K562 (cell line): ENCODE data around the gene LRRC51. TPM values are rescaled to one million over a fixed set of nuclear protein-coding genes. Genes with fewer than 3 reads are reported as not detected.
A peak's percentile ranks its signal among the peaks of the same experiment; 100 is the strongest.

Source experiments
- CBX8 ChIP-seq: fragments of 200-600 bp; sonication (generic); IDR thresholded peaks from 2 replicates; pipeline ENCODE4 v1.6.1; 2012; ENCODE audit warnings: borderline replicate concordance, mixed run types, low read depth, mild to moderate bottlenecking, moderate library complexity, mixed read lengths, low read length, control low read depth, inconsistent platforms; ENCODE audit not compliant: poor library complexity, severe bottlenecking; ENCODE audit errors: extremely low read depth
- DNMT1 ChIP-seq: fragments of 450-650 bp; IDR thresholded peaks from 2 replicates; pipeline ENCODE4 v1.6.1; 2016; ENCODE audit warnings: antibody characterized with exemption, mild to moderate bottlenecking
- ELF1 ChIP-seq: fragments of 200-800 bp; sonication (Bioruptor generic); IDR thresholded peaks from 2 replicates; pipeline ENCODE4 v1.6.1; 2016; ENCODE audit warnings: missing genetic modification characterization, missing compliant biosample characterization
- ELF4 ChIP-seq: fragments of 450-650 bp; formaldehyde crosslinking; IDR thresholded peaks from 2 replicates; pipeline ENCODE4 v1.4.0; 2022; ENCODE audit warnings: missing genetic modification characterization
- ERF ChIP-seq: fragments of 450-650 bp; formaldehyde crosslinking; IDR thresholded peaks from 2 replicates; pipeline ENCODE4 v1.4.0; 2020; ENCODE audit warnings: mild to moderate bottlenecking, mixed read lengths
- HMG20B ChIP-seq: fragments of 250-450 bp; sonication (Bioruptor Pico); IDR thresholded peaks from 2 replicates; pipeline ENCODE4 v1.5.0; 2021; ENCODE audit warnings: mild to moderate bottlenecking
- JUN ChIP-seq, 2 experiments: sonication (generic) in 1 of 2; formaldehyde crosslinking in 1 of 2; IDR thresholded peaks; 2 replicates each; pipeline versions ENCODE4 v1.6.1 to v1.8.0; 2012 to 2022; ENCODE audit warnings: borderline replicate concordance in 2 of 2, mild to moderate bottlenecking in 2 of 2, improper control_type of control experiment in 1 of 2, low read depth in 1 of 2, low read length in 1 of 2, missing genetic modification reagents in 1 of 2
- JUNB ChIP-seq: fragments of 450-650 bp; formaldehyde crosslinking; conservative IDR thresholded peaks from 2 replicates; pipeline ENCODE4 v1.4.0; 2020; ENCODE audit warnings: mild to moderate bottlenecking
- MCM3 ChIP-seq: fragments of 450-650 bp; IDR thresholded peaks from 2 replicates; pipeline ENCODE4 v1.6.1; 2016
- NCOA6 ChIP-seq: fragments of 450-650 bp; IDR thresholded peaks from 2 replicates; pipeline ENCODE4 v1.6.1; 2017; ENCODE audit warnings: mild to moderate bottlenecking
- NONO ChIP-seq, 2 experiments: fragments of 200-400 bp in 1 of 2; fragments of 450-650 bp in 1 of 2; formaldehyde crosslinking in 1 of 2; IDR thresholded peaks; 2 replicates each; pipeline ENCODE4 v1.6.1; 2017; ENCODE audit warnings: low read depth in 2 of 2, mild to moderate bottlenecking in 2 of 2, moderate library complexity in 2 of 2, low read length in 1 of 2
- PHF20 ChIP-seq: fragments of 450-650 bp; IDR thresholded peaks from 2 replicates; pipeline ENCODE4 v1.6.1; 2018; ENCODE audit not compliant: partially characterized antibody
- POLR2AphosphoS2 ChIP-seq: IDR thresholded peaks from 2 replicates; pipeline ENCODE4 v1.6.1; 2012; ENCODE audit warnings: low read length, improper control_type of control experiment
- PTRF ChIP-seq: fragments of 450-650 bp; IDR thresholded peaks from 2 replicates; pipeline ENCODE4 v1.6.1; 2016; ENCODE audit warnings: mild to moderate bottlenecking, missing genetic modification characterization, missing compliant biosample characterization
- RBM25 ChIP-seq: fragments of 200-400 bp; formaldehyde crosslinking; IDR thresholded peaks from 2 replicates; pipeline ENCODE4 v1.6.1; 2018; ENCODE audit warnings: low read length, low read depth, moderate library complexity; ENCODE audit not compliant: severe bottlenecking
- STAG1 ChIP-seq: sonication (generic); formaldehyde crosslinking; IDR thresholded peaks from 2 replicates; pipeline ENCODE4 v1.5.0; 2020; ENCODE audit warnings: missing genetic modification reagents, borderline replicate concordance
- THRAP3 ChIP-seq: fragments of 450-650 bp; IDR thresholded peaks from 2 replicates; pipeline ENCODE4 v1.6.1; 2016; ENCODE audit warnings: mild to moderate bottlenecking, inconsistent platforms, borderline replicate concordance
- ZNF217 ChIP-seq: sonication (generic); formaldehyde crosslinking; IDR thresholded peaks from 2 replicates; pipeline ENCODE4 v1.8.0; 2022; ENCODE audit warnings: mild to moderate bottlenecking, missing genetic modification reagents
- ZNF586 ChIP-seq: fragments of 450-650 bp; formaldehyde crosslinking; conservative IDR thresholded peaks from 2 replicates; pipeline ENCODE4 v1.4.0; 2020; ENCODE audit warnings: mild to moderate bottlenecking, moderate library complexity
- polyA plus RNA-seq, 8 experiments: library from polyadenylated mRNA; depleted of rRNA in 4 of 8; stranded (reverse) in 5 of 8; unstranded in 3 of 8; fragments of >200 nt; fragmentation: Nextera tagmentation in 2 of 8; fragmentation: Illumina TruSeq in 1 of 8; extraction: Ambion mirVana in 2 of 8; extraction: Trizol in 1 of 8; gene quantifications; 2 replicates each; pipeline versions ENCODE4 v1.2.1 to v1.2.3, GENCODE V29; 2011 to 2014; ENCODE audit warnings: inconsistent platforms in 1 of 8, missing spikeins in 1 of 8
- total RNA-seq, 7 experiments: library from RNA; depleted of rRNA in 6 of 7; stranded (reverse); fragments of >200 nt in 6 of 7; fragmentation: Illumina TruSeq in 2 of 7; extraction: Trizol in 2 of 7; gene quantifications; 2 replicates each; pipeline versions ENCODE4 v1.2.1 to v1.2.3, GENCODE V29; 2011 to 2021; ENCODE audit warnings: low replicate concordance in 1 of 7
- TF ChIP-seq, protein P1 (sequence below), 3 experiments: IDR thresholded peaks in 2 of 3; conservative IDR thresholded peaks in 1 of 3; 2 replicates each; pipeline ENCODE4 v1.5.1; 2011 to 2012; ENCODE audit warnings: low read length in 3 of 3, mild to moderate bottlenecking in 3 of 3, control low read depth in 2 of 3, improper control_type of control experiment in 1 of 3, inconsistent platforms in 1 of 3, low read depth in 1 of 3, mixed read lengths in 1 of 3, moderate library complexity in 1 of 3; ENCODE audit not compliant: insufficient read depth in 2 of 3
- TF ChIP-seq, protein P2 (sequence below): fragments of 250-450 bp; sonication (Bioruptor Pico); IDR thresholded peaks from 2 replicates; pipeline ENCODE4 v1.5.0; 2020; ENCODE audit warnings: mild to moderate bottlenecking, borderline replicate concordance
- TF ChIP-seq, protein P3 (sequence below): fragments of 250-450 bp; sonication (Bioruptor Pico); IDR thresholded peaks from 2 replicates; pipeline ENCODE4 v1.9.0; 2021; ENCODE audit warnings: mild to moderate bottlenecking, inconsistent platforms

LRRC51 gene
- total and polyA plus RNA-seq, 9 of the 15 experiments (the other 6 are each of a cell fraction or from before 2014, with no cell fraction given) = 4.7 to 10.6 (median 5.6) TPM

DNA sequence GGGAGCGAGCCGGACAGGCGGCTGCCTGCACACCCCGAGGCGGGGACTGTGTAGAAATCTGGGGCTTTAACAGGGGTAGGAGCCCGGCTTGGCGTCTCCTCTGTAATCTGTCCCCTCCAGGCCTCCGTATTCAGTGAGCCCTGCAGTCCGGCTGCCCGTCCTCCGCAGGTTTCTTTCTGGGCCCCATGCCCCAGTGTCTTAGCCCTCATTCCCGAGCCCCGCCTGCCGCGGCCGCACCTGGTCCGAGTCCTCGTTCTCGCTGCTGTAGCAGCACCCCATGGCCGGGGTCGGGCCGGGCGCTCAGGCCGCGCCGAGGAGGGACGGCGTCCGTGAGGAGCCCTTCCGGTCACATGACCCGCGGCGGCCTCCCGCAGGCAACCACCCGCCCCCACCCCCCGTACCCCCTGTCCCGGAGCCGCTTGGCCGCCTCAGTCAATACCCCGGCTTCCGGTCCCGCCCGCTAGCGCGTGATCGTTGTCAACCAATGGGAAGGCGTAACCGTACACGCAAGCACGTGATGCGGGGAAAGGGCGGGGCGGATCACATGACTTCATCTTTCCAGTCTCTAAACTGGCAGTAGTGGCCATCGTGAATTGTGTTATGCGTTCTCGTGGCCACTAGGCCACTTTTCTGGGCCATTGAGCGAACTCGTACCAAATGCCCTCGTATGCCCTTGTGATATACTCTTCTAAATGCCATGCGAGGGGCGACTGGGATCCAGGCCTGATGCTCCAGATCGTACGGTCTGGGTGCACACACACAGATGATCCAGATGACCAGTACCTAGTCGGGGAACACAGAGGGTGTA, 22.5 kb downstream of the LRRC51 start, which contains the start of gene LAMTOR1 (continued):
- TF ChIP-seq PTRF (tag) (no peak), JUNB (CRISPR knock-in tag) (no peak), JUN (IDR thresholded peaks at IDR 0.05; ENCODE audit: borderline replicate concordance, low read depth, low read length) (0 out of 2 replicates have a peak, but pooled peaks have one; percentile 16), JUN (CRISPR knock-in tag; IDR thresholded peaks at IDR 0.05; ENCODE audit: borderline replicate concordance) (no peak), THRAP3 (no peak), ELF4 (no peak), RBM25 (no peak), CBX8 (no peak), HMG20B (CRISPR knock-in tag) (no peak), ELF1 (peak; percentile 96), STAG1 (CRISPR knock-in tag) (no peak), NCOA6 (no peak), ZNF586 (CRISPR knock-in tag) (no peak), DNMT1 (no peak), POLR2AphosphoS2 (peak; percentile 66; the same call in 1 of the 2 replicates), ZNF217 (CRISPR knock-in tag) (no peak), ERF (CRISPR knock-in tag) (0 out of 2 replicates have a peak, but pooled peaks have one; percentile 66), MCM3 (no peak), NONO (IDR thresholded peaks at IDR 0.05; ENCODE audit: low read depth in 2 of 2, low read length in 1 of 2) (peak in 1 of 2 experiments; percentile 56; a peak in 1 of 4 replicates), PHF20 (peak; percentile 93)
- TF ChIP-seq, protein P1, sequence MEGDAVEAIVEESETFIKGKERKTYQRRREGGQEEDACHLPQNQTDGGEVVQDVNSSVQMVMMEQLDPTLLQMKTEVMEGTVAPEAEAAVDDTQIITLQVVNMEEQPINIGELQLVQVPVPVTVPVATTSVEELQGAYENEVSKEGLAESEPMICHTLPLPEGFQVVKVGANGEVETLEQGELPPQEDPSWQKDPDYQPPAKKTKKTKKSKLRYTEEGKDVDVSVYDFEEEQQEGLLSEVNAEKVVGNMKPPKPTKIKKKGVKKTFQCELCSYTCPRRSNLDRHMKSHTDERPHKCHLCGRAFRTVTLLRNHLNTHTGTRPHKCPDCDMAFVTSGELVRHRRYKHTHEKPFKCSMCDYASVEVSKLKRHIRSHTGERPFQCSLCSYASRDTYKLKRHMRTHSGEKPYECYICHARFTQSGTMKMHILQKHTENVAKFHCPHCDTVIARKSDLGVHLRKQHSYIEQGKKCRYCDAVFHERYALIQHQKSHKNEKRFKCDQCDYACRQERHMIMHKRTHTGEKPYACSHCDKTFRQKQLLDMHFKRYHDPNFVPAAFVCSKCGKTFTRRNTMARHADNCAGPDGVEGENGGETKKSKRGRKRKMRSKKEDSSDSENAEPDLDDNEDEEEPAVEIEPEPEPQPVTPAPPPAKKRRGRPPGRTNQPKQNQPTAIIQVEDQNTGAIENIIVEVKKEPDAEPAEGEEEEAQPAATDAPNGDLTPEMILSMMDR (IDR thresholded peaks at IDR 0.05 in 2 of 3, conservative IDR thresholded peaks at IDR 0.05 in 1 of 3; ENCODE audit: insufficient read depth in 2 of 3, low read depth in 1 of 3, low read length in 3 of 3) = peak; percentile 49 to 71 (median 66)
- TF ChIP-seq, protein P2, sequence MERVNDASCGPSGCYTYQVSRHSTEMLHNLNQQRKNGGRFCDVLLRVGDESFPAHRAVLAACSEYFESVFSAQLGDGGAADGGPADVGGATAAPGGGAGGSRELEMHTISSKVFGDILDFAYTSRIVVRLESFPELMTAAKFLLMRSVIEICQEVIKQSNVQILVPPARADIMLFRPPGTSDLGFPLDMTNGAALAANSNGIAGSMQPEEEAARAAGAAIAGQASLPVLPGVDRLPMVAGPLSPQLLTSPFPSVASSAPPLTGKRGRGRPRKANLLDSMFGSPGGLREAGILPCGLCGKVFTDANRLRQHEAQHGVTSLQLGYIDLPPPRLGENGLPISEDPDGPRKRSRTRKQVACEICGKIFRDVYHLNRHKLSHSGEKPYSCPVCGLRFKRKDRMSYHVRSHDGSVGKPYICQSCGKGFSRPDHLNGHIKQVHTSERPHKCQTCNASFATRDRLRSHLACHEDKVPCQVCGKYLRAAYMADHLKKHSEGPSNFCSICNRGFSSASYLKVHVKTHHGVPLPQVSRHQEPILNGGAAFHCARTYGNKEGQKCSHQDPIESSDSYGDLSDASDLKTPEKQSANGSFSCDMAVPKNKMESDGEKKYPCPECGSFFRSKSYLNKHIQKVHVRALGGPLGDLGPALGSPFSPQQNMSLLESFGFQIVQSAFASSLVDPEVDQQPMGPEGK = no peak
- TF ChIP-seq, protein P3, sequence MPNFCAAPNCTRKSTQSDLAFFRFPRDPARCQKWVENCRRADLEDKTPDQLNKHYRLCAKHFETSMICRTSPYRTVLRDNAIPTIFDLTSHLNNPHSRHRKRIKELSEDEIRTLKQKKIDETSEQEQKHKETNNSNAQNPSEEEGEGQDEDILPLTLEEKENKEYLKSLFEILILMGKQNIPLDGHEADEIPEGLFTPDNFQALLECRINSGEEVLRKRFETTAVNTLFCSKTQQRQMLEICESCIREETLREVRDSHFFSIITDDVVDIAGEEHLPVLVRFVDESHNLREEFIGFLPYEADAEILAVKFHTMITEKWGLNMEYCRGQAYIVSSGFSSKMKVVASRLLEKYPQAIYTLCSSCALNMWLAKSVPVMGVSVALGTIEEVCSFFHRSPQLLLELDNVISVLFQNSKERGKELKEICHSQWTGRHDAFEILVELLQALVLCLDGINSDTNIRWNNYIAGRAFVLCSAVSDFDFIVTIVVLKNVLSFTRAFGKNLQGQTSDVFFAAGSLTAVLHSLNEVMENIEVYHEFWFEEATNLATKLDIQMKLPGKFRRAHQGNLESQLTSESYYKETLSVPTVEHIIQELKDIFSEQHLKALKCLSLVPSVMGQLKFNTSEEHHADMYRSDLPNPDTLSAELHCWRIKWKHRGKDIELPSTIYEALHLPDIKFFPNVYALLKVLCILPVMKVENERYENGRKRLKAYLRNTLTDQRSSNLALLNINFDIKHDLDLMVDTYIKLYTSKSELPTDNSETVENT (CRISPR knock-in tag) = peak; percentile 77
